B cell (primary cell): ENCODE measurements around the gene TP53I13. TPM values are rescaled to one million over a fixed set of nuclear protein-coding genes. Genes with fewer than 3 reads are reported as not detected.

Source experiments
- ATAC-seq: fragments of 200-7000 bp; cut with Tn5 transposase; one replicate; pipeline ENCODE4 v1.10.0; 2021; ENCODE audit warnings: low read depth, mild to moderate bottlenecking, moderate number of reproducible peaks, moderate library complexity
- CTCF ChIA-PET: fragments of 350-600 bp; sonication (Branson Sonifier 250); formaldehyde crosslinking; loops from one replicate; lab custom pipeline; 2021; ENCODE audit warnings: antibody characterized with exemption, inconsistent platforms; lab: Charles Lee
- POLR2A ChIA-PET: fragments of 350-600 bp; sonication (Branson Sonifier 250); formaldehyde crosslinking; loops from one replicate; lab custom pipeline; 2021; ENCODE audit warnings: antibody characterized with exemption; lab: Charles Lee
- DNase-seq: peaks from one replicate; pipeline ENCODE4 v3.0.0; 2013
- H2AFZ ChIP-seq: 2 replicates; pipeline ENCODE4 v1.6.1; 2012; ENCODE audit warnings: mild to moderate bottlenecking, low read depth, low read length; ENCODE audit not compliant: insufficient read depth, poor library complexity, severe bottlenecking
- H3K27ac ChIP-seq, 2 donors: 1 replicate in 1 of 2; 2 replicates in 1 of 2; pipeline ENCODE4 v1.5.1; 2012 to 2013; ENCODE audit warnings: low read length in 2 of 2, mild to moderate bottlenecking in 2 of 2, moderate library complexity in 1 of 2
- H3K27me3 ChIP-seq, 4 experiments: fragments of 200-600 bp in 1 of 4; sonication (generic) in 1 of 4; replicated peaks in 1 of 4; 1 replicate in 2 of 4; 2 replicates in 2 of 4; pipeline versions ENCODE4 v1.6.1 to v1.7.0; 2013 to 2016; ENCODE audit warnings: low read length in 3 of 4, mild to moderate bottlenecking in 2 of 4, mixed read lengths in 1 of 4, moderate library complexity in 1 of 4; ENCODE audit not compliant: insufficient read depth in 4 of 4, control insufficient read depth in 3 of 4; ENCODE audit errors: control extremely low read depth in 1 of 4
- H3K36me3 ChIP-seq, 2 experiments: replicated peaks in 1 of 2; 1 replicate in 1 of 2; 2 replicates in 1 of 2; pipeline versions ENCODE4 v1.6.1 to v1.7.1; 2013; ENCODE audit warnings: low read length in 1 of 2; ENCODE audit not compliant: insufficient read depth in 2 of 2, control insufficient read depth in 1 of 2; ENCODE audit errors: control extremely low read depth in 1 of 2, extremely low read depth in 1 of 2
- H3K4me1 ChIP-seq, 2 donors: fragments of 200-600 bp in 1 of 2; sonication (generic) in 1 of 2; 1 replicate in 1 of 2; 2 replicates in 1 of 2; pipeline versions ENCODE4 v1.5.1 to v1.6.1; 2013 to 2017; ENCODE audit warnings: low read length in 2 of 2; ENCODE audit not compliant: control insufficient read depth in 2 of 2, insufficient read depth in 2 of 2
- H3K4me2 ChIP-seq: replicated peaks from 2 replicates; pipeline ENCODE3; 2012; ENCODE audit warnings: mild to moderate bottlenecking, low read depth, low read length; ENCODE audit not compliant: poor library complexity, severe bottlenecking
- H3K4me3 ChIP-seq, 5 experiments: fragments of 200-600 bp in 1 of 5; sonication (generic) in 1 of 5; 1 replicate in 3 of 5; 2 replicates in 2 of 5; pipeline versions ENCODE4 v1.5.1 to v1.7.0; 2011 to 2016; ENCODE audit warnings: low read length in 4 of 5, mild to moderate bottlenecking in 4 of 5, low read depth in 2 of 5, control low read depth in 1 of 5, moderate library complexity in 1 of 5; ENCODE audit not compliant: insufficient read depth in 1 of 5; ENCODE audit errors: control extremely low read depth in 1 of 5, extremely low read depth in 1 of 5
- H3K79me2 ChIP-seq: fragments of 200-600 bp; sonication (generic); one replicate; pipeline ENCODE4 v1.6.0; 2016; ENCODE audit warnings: low read length; ENCODE audit not compliant: control insufficient read depth, insufficient read depth
- H3K9ac ChIP-seq: fragments of 200-600 bp; sonication (generic); 2 replicates; pipeline ENCODE4 v1.6.1; 2017; ENCODE audit warnings: mild to moderate bottlenecking, low read length, moderate library complexity
- H3K9me3 ChIP-seq, 3 donors: one replicate each; pipeline versions ENCODE4 v1.6.1 to v1.7.1; 2013; ENCODE audit warnings: low read length in 2 of 3; ENCODE audit not compliant: control insufficient read depth in 2 of 3, insufficient read depth in 1 of 3; ENCODE audit errors: control extremely low read depth in 1 of 3
- H4K20me1 ChIP-seq: 2 replicates; pipeline ENCODE4 v1.6.0; 2012; ENCODE audit warnings: mild to moderate bottlenecking, low read length; ENCODE audit not compliant: insufficient read depth, control insufficient read depth, poor library complexity, severe bottlenecking
- H3K27ac Mint-ChIP-seq: one replicate; pipeline ENCODE4 v1.8.0; 2021; ENCODE audit warnings: mixed read lengths
- H3K27me3 Mint-ChIP-seq: one replicate; pipeline ENCODE4 v1.8.0; 2021; ENCODE audit warnings: mixed read lengths
- H3K4me1 Mint-ChIP-seq: one replicate; pipeline ENCODE4 v1.8.0; 2021; ENCODE audit warnings: mixed read lengths
- H3K4me3 Mint-ChIP-seq: one replicate; pipeline ENCODE4 v1.8.0; 2021; ENCODE audit warnings: mixed read lengths
- H3K9me3 Mint-ChIP-seq: one replicate; pipeline ENCODE4 v1.8.0; 2022; ENCODE audit warnings: mixed read lengths; ENCODE audit not compliant: insufficient read depth
- EZH2 ChIP-seq: IDR thresholded peaks from 2 replicates; pipeline ENCODE4 v1.6.1; 2012; ENCODE audit warnings: borderline replicate concordance, low read depth, mild to moderate bottlenecking, moderate library complexity, low read length; ENCODE audit not compliant: insufficient read depth, poor library complexity, severe bottlenecking
- WGBS: methylation state at CpG from one replicate; pipeline ENCODE4 v1.1.5; 2013; ENCODE audit warnings: missing lambda C conversion rate; ENCODE audit not compliant: insufficient coverage; 5-methylcytosine and 5-hydroxymethylcytosine counted together
- intact Hi-C: fragments of 100-400 bp; cut with micrococcal nuclease; formaldehyde crosslinking; loops from one replicate; pipeline ENCODE4 v1.10.0; 2022
- polyA plus RNA-seq: library from polyadenylated mRNA; depleted of rRNA; stranded (reverse); fragments of >200 nt; gene quantifications from 2 replicates; pipeline ENCODE4 v1.2.3, GENCODE V29; 2012
- total RNA-seq, 2 donors: library from RNA; stranded (reverse); fragments of 120-200 nt in 1 of 2; gene quantifications; 1 replicate in 1 of 2; 2 replicates in 1 of 2; pipeline versions ENCODE4 v1.2.3 to v1.2.4, GENCODE V29; 2013 to 2022
- TF ChIP-seq, protein P1 (sequence below): fragments of 200-600 bp; IDR thresholded peaks from one replicate; pipeline ENCODE4 v1.8.0; 2022; ENCODE audit warnings: antibody characterized with exemption, mild to moderate bottlenecking

The TP53I13 gene
- total and polyA plus RNA-seq, 2 donors (not counting 1 experiment from before 2014, with no cell fraction given) = 224 to 287 TPM

DNA sequence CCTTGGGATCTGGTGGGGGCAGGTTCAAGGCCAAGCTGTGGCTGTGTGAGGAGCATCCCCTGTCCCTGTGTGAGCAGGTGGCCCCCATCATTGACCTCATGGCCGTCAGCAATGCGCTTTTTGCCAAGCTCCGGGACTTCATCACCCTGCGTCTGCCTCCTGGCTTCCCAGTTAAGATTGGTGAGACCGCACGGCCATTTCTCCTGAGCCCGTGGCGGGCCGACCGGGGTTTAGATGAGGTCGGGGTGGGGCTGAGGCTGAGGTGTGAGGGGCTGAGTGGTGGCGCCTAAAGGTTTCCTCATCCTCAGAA, 43.5 kb downstream of the TP53I13 start:
- Histone ChIP-seq H3K36me3 (no peaks in the 10 kb centered on the region), H2AFZ (no peak overlapping the region), H3K79me2 (no peaks in the 10 kb centered on the region), H3K4me2 (no peak overlapping the region), H3K27me3 (peaks cover 0 to 29% (median 10%) of the 10 kb centered on the region in 4 experiments), H3K4me1 (peaks cover 39 to 40% of the 10 kb centered on the region in 2 donors), H3K4me3 (no peak overlapping the region), H3K9me3 (no peaks in the 10 kb centered on the region), H3K27ac (no peak overlapping the region), H4K20me1 (peaks cover 26% of the 10 kb centered on the region), H3K9ac (no peak overlapping the region)
- no peaks in the 10 kb centered on the region for H3K9me3 Mint-ChIP-seq
- peaks cover 30% of the 10 kb centered on the region for H3K4me1 Mint-ChIP-seq
- ChIA-PET CTCF (interaction anchor here (0.8 to 15.4 kb wide), 3 partner anchors 20 to 242 kb away, joined by 4 to 336 read pairs (median 4); partner anchors contain the start of genes ABHD15, GIT1 and TP53I13), POLR2A (no interaction called here)
- H3K27me3 Mint-ChIP-seq = peaks cover 4% of the 10 kb centered on the region
- H3K27ac Mint-ChIP-seq = no peak overlapping the region
- 96% methylated on average over 4 of the region's 12 CpGs for WGBS
- TF ChIP-seq, protein P1, sequence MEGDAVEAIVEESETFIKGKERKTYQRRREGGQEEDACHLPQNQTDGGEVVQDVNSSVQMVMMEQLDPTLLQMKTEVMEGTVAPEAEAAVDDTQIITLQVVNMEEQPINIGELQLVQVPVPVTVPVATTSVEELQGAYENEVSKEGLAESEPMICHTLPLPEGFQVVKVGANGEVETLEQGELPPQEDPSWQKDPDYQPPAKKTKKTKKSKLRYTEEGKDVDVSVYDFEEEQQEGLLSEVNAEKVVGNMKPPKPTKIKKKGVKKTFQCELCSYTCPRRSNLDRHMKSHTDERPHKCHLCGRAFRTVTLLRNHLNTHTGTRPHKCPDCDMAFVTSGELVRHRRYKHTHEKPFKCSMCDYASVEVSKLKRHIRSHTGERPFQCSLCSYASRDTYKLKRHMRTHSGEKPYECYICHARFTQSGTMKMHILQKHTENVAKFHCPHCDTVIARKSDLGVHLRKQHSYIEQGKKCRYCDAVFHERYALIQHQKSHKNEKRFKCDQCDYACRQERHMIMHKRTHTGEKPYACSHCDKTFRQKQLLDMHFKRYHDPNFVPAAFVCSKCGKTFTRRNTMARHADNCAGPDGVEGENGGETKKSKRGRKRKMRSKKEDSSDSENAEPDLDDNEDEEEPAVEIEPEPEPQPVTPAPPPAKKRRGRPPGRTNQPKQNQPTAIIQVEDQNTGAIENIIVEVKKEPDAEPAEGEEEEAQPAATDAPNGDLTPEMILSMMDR = no peak
- TF ChIP-seq EZH2 = no peak
- no peak for DNase-seq
- ATAC-seq = no peak
- no peak overlapping the region for H3K4me3 Mint-ChIP-seq
- intact Hi-C loops = loop anchor here (10.0 kb wide), 1 partner anchor 317 kb away; the partner anchor contains the start of gene NUFIP2
